Stimulated activated CD8-positive, alpha-beta memory T cell treated with anti-CD3 and anti-CD28 coated beads, Interleukin-15, amount 100 ng/mL, for 4 hours (primary cell): Measurements from ENCODE around the gene PHF19.
A peak's percentile ranks its signal among the peaks of the same experiment; 100 is the strongest.

Source experiments
- DNase-seq, 2 donors: peaks; one replicate each; pipeline ENCODE4 v3.0.0-alpha.2; 2020; ENCODE audit warnings: low read depth in 2 of 2

PHF19 gene

GRCh38 chr9:120891884-120892747 is 15.1 kb upstream of the PHF19 start:
- DNase-seq: no peak

GRCh38 chr9:120891245-120891883 is 14.4 kb upstream of the PHF19 start:
- DNase-seq: no peak

GRCh38 chr9:120890320-120891244 is 13.6 kb upstream of the PHF19 start:
- DNase-seq: no peak

GRCh38 chr9:120889606-120890271 is 12.8 kb upstream of the PHF19 start:
- no peak for DNase-seq

GRCh38 chr9:120888626-120889025 is 11.6 kb upstream of the PHF19 start:
- DNase-seq: no peak

GRCh38 chr9:120886490-120886967 is 9.5 kb upstream of the PHF19 start:
- no peak for DNase-seq

- no peak for DNase-seq
Measured at GRCh38 chr9:120885958-120886357, 9.0 kb upstream of the PHF19 start.

- no peak for DNase-seq
Measured at GRCh38 chr9:120885457-120885856, 8.5 kb upstream of the PHF19 start.

- DNase-seq: no peak
Measured at GRCh38 chr9:120883608-120883996, 6.6 kb upstream of the PHF19 start.

GRCh38 chr9:120882935-120883607 is 6.1 kb upstream of the PHF19 start:
- DNase-seq: no peak

GRCh38 chr9:120879446-120879845 is 2.5 kb upstream of the PHF19 start:
- DNase-seq: no peak

- no peak for DNase-seq
Measured at GRCh38 chr9:120878188-120879130, 1.5 kb upstream of the PHF19 start.

- DNase-seq: no peak
Measured at GRCh38 chr9:120877276-120878034, 467 bp upstream of the PHF19 start.

- peak; percentile 55 to 67 for DNase-seq
Measured at GRCh38 chr9:120875954-120876841, 790 bp downstream of the PHF19 start.

- DNase-seq: no peak
Measured at GRCh38 chr9:120875643-120875953, 1.4 kb downstream of the PHF19 start.

- no peak for DNase-seq
Measured at GRCh38 chr9:120875195-120875565, 1.8 kb downstream of the PHF19 start.

- no peak for DNase-seq
Measured at GRCh38 chr9:120874226-120875194, 2.5 kb downstream of the PHF19 start.
